ENCODE data around the gene TRIOBP.
A peak's percentile ranks its signal among the peaks of the same experiment; 100 is the strongest.

The TRIOBP gene

DNA sequence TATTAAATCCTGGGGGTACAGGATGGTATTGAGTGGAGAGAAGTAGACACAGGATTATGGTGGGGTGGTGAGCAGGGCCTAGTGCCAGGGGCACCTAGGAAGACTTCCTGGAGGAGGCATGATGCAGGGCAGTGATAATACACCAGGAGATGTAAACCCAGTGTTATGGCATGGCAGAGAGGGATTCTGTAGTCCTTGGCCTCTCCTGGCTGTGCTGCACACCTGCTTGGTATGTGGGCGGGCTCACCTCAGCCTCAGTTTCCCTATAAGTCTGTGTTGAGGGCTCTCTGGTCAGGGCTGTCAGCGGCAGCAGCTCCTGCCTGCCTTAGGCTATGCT, 36.2 kb upstream of the TRIOBP start:
- peaks cover 49% of the 10 kb centered on the region for H3K4me1 Mint-ChIP-seq
- H3K36me3 Mint-ChIP-seq, result peaks cover 39% of the 10 kb centered on the region
- H3K27ac Mint-ChIP-seq, result peak overlapping the region; percentile 45
- H3K9me3 Mint-ChIP-seq, result no peaks in the 10 kb centered on the region
- ATAC-seq, result no peak
- no peak for DNase-seq (ENCODE audit: low spot score in 2 of 2)
- peak overlapping the region; percentile 84 for H3K4me3 Mint-ChIP-seq

DNA sequence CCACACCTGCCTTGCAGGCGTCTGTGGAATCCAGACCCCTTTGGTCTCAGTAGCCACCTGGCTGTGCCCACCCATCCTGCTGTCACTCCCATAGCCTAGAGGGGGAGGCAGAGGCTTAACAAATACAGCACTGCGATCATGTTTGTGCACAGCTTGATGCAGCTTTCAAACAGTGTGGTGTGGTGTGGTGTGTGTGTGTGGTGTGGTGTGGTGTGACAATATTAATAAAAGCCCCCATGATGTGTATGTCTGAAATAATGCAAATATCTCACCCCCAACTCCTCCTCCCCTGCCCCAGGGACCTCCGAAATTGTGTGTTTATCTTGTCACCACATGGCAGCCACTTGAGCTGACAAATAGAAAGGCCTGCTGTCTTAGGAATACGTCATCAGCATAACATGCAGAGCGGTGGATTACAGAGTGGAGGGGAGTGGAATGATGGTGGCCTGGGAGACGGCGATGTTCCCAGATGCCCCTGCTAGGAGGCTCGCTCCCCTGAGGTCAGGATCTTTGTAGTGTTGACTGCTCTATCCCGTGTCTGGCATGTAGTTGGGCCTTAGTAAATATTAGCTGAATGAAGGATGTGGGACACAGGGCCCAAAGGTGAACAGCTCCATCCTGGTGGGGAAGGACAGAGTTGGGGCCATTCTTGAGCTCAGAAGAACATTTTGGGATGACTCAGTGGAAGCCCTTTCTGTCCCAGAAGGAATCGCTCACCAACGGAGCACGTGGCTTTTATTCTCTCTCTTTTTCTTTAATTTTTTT, 35.5 kb upstream of the TRIOBP start:
- Mint-ChIP-seq H3K4me1 (peaks cover 46% of the 10 kb centered on the region), H3K4me3 (peak overlapping the region; percentile 84), H3K36me3 (peaks cover 39% of the 10 kb centered on the region), H3K27ac (peak overlapping the region; percentile 60), H3K9me3 (no peaks in the 10 kb centered on the region)
- no peak for DNase-seq (ENCODE audit: low spot score in 2 of 2)
- ATAC-seq, result no peak

DNA sequence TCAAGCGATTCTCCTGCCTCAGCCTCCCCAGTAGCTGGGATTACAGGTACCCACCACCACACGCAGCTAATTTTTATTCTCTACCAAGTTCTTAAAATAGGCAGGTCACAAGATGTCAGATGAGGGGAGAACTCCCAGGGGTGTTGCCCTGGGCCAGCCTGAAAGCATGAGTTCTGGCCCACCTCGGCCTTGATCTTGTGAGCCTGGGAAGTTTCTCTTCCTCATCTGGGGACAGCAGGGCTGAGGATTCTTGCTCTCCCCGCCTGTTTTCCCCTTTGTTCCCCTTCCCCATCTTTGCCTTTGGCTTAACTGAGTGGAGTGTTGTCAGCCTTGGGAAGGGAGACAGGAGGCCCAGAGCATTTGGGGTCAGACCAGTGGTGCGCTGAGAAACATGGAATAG, 34.8 kb upstream of the TRIOBP start:
- Mint-ChIP-seq H3K27ac (peak overlapping the region; percentile 60), H3K9me3 (no peaks in the 10 kb centered on the region), H3K4me3 (no peak overlapping the region), H3K4me1 (peaks cover 43% of the 10 kb centered on the region), H3K36me3 (peaks cover 40% of the 10 kb centered on the region)
- DNase-seq (ENCODE audit: low spot score in 2 of 2) (no peak), ATAC-seq (no peak)

DNA sequence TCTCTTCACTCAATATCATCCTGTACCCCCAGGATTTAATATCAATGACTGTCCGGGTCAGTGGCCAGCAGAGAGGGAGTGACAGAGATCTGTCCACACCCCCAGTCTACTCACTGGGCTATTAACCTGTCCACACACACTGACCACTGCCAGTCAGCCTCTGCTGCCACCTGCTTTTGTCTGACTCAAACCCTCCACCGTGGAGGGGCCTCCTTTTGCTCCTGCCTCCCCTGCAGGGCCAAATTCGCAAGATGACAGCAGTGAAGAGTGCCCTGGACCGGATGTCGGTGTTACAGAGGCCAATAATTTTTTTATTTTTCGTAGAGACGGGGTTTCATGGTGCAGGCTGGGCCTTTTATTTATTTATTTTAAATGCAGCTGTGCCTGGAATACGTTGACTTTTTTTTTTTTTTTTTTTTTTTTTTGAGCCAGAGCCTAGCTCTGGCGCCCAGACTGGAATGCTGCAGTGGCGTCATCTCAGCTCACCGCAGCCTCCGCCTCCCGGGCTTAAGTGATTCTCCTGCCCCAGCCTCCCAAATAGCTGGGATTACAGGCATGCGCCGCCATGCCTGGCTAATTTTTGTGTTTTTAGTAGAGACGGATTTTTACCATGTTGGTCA, 33.2 kb upstream of the TRIOBP start:
- Mint-ChIP-seq H3K4me1 (peaks cover 33% of the 10 kb centered on the region), H3K9me3 (no peaks in the 10 kb centered on the region), H3K27ac (no peak overlapping the region), H3K36me3 (peaks cover 36% of the 10 kb centered on the region), H3K4me3 (no peak overlapping the region)
- ATAC-seq (no peak), DNase-seq (ENCODE audit: low spot score in 2 of 2) (no peak)

DNA sequence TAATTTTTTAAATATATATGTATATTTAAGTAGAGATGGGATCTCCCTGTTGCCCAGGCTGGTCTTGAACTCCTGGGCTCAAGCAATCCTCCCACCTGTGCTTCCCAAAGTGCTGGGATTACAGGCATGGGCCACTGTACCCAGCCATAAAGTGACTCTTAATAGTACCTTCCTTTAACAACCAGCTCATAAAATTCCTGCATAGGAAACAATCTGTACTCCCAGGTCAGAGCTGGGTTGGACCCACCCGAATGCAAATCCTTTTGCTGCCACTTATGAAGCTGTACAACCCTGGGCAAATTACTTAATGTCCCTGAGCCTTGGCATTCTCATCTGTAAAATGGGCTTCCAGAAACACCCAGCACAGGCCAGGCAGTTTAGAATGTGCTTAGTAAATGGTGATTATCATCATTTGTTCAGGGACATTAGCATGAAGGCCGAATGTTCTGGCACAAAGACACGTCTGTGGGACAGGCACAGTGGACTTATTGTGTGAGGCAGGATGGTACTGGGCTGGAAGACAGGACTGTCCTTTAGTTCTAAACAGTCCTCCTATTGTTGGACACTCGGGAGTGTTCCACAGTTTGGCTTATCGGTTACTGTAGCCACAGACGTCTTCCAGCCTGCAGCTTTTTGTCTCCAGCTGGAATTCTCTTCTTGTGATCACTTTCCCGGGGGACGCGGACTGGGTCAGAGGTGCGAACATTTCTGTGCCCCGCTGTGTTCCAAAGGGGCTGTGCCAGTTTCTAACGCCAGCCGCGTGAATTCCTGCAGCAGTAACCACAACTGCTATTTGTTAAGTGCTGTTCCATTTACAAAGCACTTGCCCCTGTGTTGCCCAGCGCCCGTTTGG, 32.4 kb upstream of the TRIOBP start:
- Mint-ChIP-seq H3K27ac (no peak overlapping the region), H3K4me3 (no peak overlapping the region)
- ATAC-seq, result no peak

DNA sequence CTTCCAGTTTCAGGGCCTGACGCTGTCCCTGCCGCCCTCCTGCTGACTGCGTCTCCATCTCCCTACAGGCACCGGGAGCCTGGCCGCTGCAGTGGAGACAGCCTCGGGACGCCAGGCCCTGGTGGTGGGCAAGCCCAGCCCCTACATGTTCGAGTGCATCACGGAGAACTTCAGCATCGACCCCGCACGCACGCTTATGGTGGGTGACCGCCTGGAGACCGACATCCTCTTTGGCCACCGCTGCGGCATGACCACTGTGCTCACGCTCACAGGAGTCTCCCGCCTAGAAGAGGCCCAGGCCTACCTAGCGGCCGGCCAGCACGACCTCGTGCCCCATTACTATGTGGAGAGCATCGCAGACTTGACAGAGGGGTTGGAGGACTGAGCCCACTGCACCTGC, 31.4 kb upstream of the TRIOBP start:
- DNase-seq (ENCODE audit: low spot score in 2 of 2), result no peak
- Mint-ChIP-seq H3K27ac (no peak overlapping the region), H3K9me3 (no peaks in the 10 kb centered on the region), H3K4me1 (peaks cover 19% of the 10 kb centered on the region), H3K4me3 (no peak overlapping the region), H3K36me3 (peaks cover 36% of the 10 kb centered on the region)
- no peak for ATAC-seq

More for the DNA sequence above, 32.4 kb upstream of the TRIOBP start:
- Mint-ChIP-seq H3K9me3 (no peaks in the 10 kb centered on the region), H3K36me3 (peaks cover 36% of the 10 kb centered on the region), H3K4me1 (peaks cover 29% of the 10 kb centered on the region)
- no peak for DNase-seq (ENCODE audit: low spot score in 2 of 2)

DNA sequence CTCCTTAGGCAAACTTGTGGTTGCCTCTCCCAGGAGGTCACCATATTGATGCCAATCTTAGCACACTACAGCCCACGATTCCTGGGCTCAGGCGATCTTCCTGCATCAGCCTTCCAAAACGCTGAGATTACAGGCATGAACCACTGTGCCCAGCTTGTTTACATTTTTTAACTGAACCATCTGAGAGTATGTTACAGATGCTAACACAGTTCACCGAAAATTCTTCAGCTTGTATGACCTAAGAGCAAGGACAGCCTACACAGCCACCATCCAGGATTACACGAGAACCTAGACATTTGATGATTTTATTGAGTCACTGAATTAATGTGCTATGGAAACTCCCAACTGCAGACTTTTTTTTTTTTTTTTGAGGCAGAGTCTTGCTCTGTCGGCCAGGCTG, 27.3 kb upstream of the TRIOBP start:
- DNase-seq (ENCODE audit: low spot score in 2 of 2) (no peak), ATAC-seq (peak; percentile 59)
- H3K4me3 Mint-ChIP-seq, result no peak overlapping the region
- no peaks in the 10 kb centered on the region for H3K9me3 Mint-ChIP-seq
- no peak overlapping the region for H3K27ac Mint-ChIP-seq
- peaks cover 25% of the 10 kb centered on the region for H3K4me1 Mint-ChIP-seq
- peaks cover 17% of the 10 kb centered on the region for H3K36me3 Mint-ChIP-seq

DNA sequence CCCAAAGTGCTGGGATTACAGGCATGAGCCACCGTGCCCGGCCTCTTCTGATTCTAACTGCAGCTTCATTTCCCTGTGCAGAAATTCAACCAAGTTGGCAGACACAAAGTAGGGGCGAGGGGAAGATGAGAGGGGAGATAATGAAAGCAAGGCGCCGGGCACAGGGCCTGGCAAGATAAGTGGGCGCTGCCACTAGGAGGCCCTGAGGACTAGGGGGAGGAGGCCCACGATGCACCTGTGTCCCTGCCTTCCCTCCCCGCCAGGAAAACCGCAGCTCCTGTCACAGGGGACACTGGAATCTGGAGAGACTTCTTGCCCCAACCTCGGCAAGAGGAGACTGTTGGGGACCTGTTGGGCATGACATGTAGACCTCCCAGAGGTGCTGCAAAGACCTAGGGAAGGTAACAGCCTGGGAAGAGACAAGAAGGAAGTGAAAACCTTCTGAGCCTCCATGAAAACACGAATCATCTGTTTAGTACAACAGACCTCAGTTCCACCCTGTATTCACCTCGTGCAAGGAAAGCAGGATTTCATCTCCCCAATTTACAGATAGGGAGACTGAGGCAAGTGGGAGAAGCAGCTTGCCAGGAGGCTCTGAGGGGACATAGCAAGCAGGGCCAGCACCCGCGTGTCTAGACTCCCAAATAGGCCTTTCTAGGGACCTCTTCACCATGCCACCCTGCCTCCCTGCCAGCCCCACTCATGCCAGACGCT, 24.5 kb upstream of the TRIOBP start:
- H3K36me3 Mint-ChIP-seq, result peaks cover 23% of the 10 kb centered on the region
- ATAC-seq (no peak), DNase-seq (ENCODE audit: low spot score in 2 of 2) (no peak)
- peaks cover 38% of the 10 kb centered on the region for H3K4me1 Mint-ChIP-seq
- H3K27ac Mint-ChIP-seq, result peak overlapping the region; percentile 79
- H3K4me3 Mint-ChIP-seq, result no peak overlapping the region
- no peaks in the 10 kb centered on the region for H3K9me3 Mint-ChIP-seq

DNA sequence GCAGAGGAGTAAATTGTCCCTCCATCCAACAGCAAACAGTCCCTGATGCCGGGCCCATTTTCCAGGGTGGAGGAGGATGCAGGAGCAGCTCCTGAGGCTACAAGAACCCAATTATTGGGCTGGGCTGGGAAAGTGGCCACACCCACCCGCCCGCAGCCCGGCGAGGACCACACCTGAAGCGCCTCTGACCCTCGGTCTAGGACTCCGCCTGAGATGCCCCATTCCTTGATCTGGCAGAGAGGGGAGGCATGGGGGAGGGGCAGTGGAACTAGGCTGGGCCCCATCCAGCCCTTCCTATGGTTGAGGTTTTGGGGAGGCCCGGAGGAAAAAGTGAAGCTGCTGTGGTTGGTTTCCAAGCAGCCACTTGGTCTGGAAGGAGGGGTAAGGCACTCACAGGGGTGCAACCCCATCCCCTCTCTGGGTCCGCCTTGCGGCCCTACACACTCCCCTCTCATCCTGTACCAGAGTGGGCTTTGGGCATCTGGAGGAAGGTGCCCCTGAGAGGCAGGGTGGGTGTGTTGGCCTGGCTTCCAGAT, 23.9 kb upstream of the TRIOBP start:
- DNase-seq (ENCODE audit: low spot score in 2 of 2) (no peak), ATAC-seq (no peak)
- no peak overlapping the region for H3K4me3 Mint-ChIP-seq
- H3K9me3 Mint-ChIP-seq, result no peaks in the 10 kb centered on the region
- H3K4me1 Mint-ChIP-seq, result peaks cover 45% of the 10 kb centered on the region
- H3K27ac Mint-ChIP-seq, result peak overlapping the region; percentile 92
- peaks cover 29% of the 10 kb centered on the region for H3K36me3 Mint-ChIP-seq

DNA sequence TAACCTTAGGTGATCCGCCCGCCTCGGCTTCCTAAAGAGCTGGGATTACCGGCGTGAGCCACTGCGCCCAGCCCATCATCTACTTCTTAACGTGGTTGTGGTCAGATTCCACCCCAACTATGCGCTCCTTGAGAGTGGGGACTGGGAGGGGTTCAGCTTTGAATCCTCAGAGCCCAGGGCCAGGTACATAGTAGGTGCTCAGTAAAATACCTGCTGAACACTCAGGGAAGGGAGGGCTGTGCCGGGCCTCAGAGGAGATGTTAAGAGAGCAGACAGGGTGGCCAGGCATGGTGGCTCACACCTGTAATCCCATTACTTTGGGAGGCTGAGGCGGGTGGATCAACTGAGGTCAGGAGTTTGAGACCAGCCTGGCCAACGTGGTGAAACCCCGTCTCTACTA, 22.6 kb upstream of the TRIOBP start:
- H3K27ac Mint-ChIP-seq, result peak overlapping the region; percentile 92
- ATAC-seq (no peak), DNase-seq (ENCODE audit: low spot score in 2 of 2) (no peak)
- peaks cover 42% of the 10 kb centered on the region for H3K36me3 Mint-ChIP-seq
- H3K9me3 Mint-ChIP-seq, result no peaks in the 10 kb centered on the region
- H3K4me1 Mint-ChIP-seq, result peaks cover 48% of the 10 kb centered on the region
- peak overlapping the region; percentile 79 for H3K4me3 Mint-ChIP-seq

DNA sequence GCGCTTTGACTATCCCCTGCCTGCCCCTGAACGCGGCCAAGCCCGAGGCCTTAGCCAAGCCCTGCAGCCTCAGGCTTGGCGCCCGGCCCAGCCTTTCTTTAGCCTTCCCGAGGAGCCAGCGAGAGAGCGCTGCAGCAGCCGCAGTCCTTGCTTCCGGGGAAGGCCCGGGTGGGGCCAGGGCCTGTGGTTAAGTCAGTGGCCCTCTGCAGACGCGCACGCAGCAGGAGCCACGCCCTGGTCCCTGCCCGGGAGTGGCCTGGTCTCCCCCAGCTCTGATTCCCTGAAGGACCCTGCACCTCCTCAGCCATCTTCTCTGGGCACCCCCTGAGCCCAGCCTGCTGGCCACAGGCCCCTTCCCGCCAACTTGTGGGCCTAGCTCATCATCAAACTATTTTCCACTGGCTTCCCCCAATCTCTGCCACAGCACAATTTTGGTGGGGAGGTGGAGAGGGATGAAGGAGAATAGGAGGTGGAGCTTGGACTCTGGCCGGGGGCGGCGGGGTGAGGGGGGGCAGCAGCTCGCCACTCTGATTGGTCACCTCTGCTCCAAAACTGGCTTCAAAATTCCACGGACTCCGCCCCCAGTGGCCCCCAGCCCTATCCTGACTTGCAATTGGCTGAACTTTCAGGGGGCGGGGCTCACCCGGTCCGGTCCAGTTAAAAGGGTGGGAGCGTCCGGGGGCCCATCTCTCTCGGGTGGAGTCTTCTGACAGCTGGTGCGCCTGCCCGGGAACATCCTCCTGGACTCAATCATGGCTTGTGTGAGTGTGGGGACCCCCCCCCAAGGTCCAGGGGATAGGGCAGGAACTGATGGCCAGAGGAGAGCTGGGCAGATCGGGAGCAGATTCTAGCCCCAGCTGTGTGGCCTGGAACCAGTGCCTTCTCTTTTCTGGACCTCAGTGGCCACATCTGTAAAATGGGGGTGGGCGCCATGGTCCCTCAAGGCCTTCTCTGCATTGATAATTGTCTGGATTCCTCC, 21.6 kb upstream of the TRIOBP start, which contains the start of gene LGALS1:
Gene LGALS1 (plus strand): TSS at position 686 of the 979 bp plus-strand sequence. CDS start 67 bp downstream, at position 753.
- H3K9me3 Mint-ChIP-seq, result no peaks in the 10 kb centered on the region
- peaks cover 55% of the 10 kb centered on the region for H3K4me1 Mint-ChIP-seq
- peaks cover 52% of the 10 kb centered on the region for H3K36me3 Mint-ChIP-seq
- peak; percentile 63 to 85 for DNase-seq (ENCODE audit: low spot score in 2 of 2)
- ATAC-seq, result peak; percentile 77
- H3K27ac Mint-ChIP-seq, result peak within 1 kb of the TSS; percentile 92
- H3K4me3 Mint-ChIP-seq, result peak within 1 kb of the TSS; percentile 79

DNA sequence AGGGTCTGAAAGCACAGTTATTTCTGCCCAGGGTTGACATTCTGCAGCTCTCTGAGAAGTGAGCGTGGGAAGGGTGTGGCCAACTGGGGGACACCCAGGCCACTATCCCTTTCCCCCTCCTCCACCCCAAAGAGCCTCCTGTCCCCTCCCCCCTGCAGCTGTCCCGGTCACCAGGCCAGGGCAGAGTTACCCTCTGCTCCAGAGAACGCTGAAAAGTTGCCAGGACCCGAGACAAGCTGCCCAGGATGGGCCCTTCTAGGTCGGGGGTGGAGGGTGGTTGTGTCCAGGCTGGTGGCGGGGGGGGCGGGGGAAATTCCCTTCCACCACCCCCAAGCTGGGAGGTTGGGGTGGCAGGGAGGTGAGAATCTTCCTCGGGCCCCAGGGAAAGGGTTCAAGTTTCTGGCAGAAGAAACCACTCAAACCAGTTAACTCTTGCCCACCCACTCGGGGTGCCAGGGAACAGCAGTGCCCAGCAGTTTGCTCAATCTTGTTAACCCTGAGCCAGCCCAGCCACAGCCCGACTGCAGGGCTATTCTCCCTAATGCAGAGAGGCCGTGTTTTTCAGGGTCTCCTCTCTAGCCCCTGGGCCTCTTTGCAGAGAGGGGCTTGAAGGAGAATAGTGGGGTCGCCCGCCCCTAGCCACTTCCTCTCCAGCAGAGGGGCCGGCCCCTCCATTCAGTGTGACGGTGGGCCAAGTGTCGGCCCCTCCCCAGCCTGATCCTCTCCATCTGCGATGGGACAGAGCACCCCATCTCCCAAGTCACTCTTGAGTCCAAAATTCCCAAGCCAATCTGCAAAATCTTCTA, 20.7 kb upstream of the TRIOBP start:
- ATAC-seq (peak; percentile 1), DNase-seq (ENCODE audit: low spot score in 2 of 2) (peak; percentile 31 to 70)
- Mint-ChIP-seq H3K4me3 (peak overlapping the region; percentile 79), H3K27ac (peak overlapping the region; percentile 92), H3K36me3 (peaks cover 61% of the 10 kb centered on the region), H3K9me3 (no peaks in the 10 kb centered on the region), H3K4me1 (peaks cover 58% of the 10 kb centered on the region)

DNA sequence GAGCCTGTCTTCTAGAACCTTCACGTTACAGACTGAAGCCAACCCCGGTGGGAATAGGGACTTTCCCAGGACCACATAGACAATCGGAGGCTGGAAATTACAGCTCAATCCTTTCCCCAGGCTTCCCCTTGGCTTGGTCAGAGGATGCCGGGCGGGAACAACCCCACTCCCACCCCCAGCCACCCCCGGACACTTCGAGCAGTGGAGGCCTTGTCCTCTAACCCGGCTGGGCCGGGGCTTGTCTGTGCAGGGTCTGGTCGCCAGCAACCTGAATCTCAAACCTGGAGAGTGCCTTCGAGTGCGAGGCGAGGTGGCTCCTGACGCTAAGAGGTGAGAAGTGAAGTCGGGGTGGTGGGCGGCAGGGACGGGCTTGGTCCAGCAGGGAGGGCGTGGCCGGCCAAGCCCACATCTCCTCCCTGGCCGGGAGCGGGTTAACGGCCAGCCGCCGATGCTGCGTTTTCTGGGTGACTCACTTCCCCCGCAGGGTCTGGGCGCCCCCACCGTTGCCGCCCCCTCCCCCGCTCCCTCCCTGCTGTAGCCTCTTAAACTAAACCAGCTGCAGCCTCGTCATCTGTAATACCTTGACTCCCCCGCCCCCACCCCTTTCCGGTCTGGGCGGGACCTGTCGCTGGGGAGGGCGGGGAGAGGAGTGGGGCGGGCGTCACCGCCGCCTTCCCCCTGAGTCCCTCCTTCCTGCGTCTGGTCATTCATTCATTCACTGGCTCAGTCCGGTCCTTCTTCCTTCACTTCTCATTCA, 19.9 kb upstream of the TRIOBP start:
- Mint-ChIP-seq H3K36me3 (peaks cover 68% of the 10 kb centered on the region), H3K4me3 (peak overlapping the region; percentile 79), H3K9me3 (no peaks in the 10 kb centered on the region), H3K27ac (peak overlapping the region; percentile 92), H3K4me1 (peaks cover 64% of the 10 kb centered on the region)
- ATAC-seq (peak; percentile 82), DNase-seq (ENCODE audit: low spot score in 2 of 2) (peak; percentile 80 to 94)

Data from stimulated activated effector memory CD8-positive, alpha-beta T cell treated with anti-CD3 and anti-CD28 coated beads, Interleukin-12 subunit alpha, Interleukin-12 subunit beta, amount 100 ng/mL, for 72 hours (primary cell).